ENCODE results near the gene MUC5AC. TPM values are rescaled to one million over a fixed set of nuclear protein-coding genes. Genes with fewer than 3 reads are reported as not detected.

Gene MUC5AC
- total RNA-seq, 1 donor from 2014 or later = not detected

DNA sequence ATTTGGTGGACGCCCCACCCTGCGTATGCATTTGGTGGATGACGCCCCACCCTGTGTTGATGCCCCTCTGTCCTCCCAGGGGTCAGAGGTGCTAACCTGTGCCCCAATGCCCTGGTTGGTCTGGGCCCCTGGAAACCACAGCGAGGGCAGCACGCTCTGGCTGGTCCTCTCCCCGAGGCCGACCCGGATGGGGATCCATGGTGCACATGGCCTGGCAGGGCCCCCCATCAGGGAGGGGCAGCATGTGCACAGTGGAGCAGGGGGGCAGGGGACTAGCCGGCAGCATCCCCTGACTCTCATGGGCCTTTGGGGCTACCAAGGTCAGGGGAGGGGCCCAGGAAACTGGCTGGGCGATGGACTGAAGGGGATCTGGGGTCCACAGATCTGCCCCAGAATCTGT lies 7.6 kb upstream of the MUC5AC start:
- Mint-ChIP-seq H3K27ac (ENCODE audit: unreplicated experiment) (no peak overlapping the region), H3K4me3 (ENCODE audit: unreplicated experiment) (no peak overlapping the region), H3K4me1 (ENCODE audit: unreplicated experiment) (peaks cover 4% of the 10 kb centered on the region), H3K9me3 (ENCODE audit: unreplicated experiment) (no peaks in the 10 kb centered on the region), H3K27me3 (ENCODE audit: unreplicated experiment) (peaks cover 11% of the 10 kb centered on the region), H3K36me3 (ENCODE audit: low read depth, unreplicated experiment) (peaks cover 15% of the 10 kb centered on the region)
- TF ChIP-seq, protein P1, sequence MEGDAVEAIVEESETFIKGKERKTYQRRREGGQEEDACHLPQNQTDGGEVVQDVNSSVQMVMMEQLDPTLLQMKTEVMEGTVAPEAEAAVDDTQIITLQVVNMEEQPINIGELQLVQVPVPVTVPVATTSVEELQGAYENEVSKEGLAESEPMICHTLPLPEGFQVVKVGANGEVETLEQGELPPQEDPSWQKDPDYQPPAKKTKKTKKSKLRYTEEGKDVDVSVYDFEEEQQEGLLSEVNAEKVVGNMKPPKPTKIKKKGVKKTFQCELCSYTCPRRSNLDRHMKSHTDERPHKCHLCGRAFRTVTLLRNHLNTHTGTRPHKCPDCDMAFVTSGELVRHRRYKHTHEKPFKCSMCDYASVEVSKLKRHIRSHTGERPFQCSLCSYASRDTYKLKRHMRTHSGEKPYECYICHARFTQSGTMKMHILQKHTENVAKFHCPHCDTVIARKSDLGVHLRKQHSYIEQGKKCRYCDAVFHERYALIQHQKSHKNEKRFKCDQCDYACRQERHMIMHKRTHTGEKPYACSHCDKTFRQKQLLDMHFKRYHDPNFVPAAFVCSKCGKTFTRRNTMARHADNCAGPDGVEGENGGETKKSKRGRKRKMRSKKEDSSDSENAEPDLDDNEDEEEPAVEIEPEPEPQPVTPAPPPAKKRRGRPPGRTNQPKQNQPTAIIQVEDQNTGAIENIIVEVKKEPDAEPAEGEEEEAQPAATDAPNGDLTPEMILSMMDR (IDR thresholded peaks at IDR 0.05; ENCODE audit: unreplicated experiment) = no peak
- no peak for DNase-seq (ENCODE audit: low spot score)

DNA sequence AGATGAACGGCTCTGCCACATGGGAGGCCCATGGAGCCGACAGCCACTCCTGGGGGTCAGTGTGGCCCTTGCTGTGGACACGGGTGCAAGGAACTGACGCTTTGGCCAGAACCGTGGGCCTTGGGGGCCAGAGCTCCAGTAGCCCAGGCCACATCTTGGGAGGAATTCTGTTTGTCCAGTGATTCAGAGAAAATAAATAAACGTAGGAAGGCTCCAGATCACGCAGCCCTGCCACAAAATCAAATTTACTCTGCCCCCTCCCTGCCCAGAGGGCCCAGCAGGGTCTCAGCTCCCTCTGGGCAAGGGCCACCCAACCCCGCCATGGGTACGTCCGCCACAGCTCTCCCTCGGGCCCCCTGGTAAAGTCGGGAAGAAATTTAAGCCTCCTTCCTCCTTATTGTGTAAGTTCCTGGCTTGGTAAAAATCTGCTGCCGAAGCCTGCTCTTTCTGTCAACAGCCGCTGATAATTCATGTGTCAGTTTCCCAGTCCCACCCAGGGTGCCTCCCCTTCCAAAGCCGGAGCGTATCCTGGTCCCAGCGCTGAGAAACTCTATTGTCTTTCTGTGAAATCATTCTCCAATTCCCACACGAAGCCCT lies 6.9 kb upstream of the MUC5AC start:
- H3K9me3 Mint-ChIP-seq (ENCODE audit: unreplicated experiment) = no peaks in the 10 kb centered on the region

DNA sequence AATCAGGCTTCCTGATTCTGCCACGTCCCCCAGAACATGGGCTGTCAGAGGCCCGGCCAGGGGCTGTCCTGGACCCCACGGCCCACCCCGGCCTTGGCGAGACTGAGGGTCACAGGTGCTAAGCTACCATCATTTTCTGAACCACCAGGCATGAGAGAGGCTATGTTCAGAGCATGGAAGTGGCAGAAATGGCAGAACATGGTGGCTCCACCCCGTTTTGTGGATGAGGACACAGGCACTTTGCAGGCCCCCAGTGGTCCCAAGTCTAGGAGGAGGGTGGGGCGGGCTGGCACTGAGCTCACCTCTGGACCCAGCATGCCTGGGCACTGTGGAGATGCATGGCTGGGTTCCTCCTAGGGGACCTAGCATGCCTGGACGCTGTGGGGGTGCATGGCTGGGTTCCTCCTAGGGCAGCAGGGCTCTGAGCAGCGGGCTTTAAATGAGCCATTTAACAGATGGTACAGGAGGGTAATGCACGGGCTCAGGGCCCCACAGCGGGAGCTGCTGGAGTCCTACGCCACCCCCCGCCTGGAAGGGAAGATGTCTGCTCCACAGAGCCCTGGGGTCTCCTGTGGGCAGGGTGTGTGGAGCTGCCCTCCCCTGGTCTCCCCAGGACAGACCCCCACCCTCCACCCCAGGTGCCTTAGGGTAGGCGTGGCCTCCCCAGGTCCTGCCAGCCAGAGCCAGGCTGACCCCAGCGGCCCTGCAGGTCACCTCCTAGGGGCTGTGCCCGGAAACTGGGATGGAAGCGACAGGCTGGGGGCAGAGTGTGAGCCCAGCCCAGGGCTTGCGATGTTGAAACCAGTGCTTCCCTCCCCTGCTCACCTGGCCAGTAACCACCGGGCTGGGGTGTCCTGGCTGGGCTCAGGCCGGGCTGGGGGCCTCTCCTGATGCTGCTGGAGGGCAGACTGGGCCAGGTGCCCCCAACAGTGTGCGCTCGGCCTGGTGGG lies 6.1 kb upstream of the MUC5AC start:
- peaks cover 11% of the 10 kb centered on the region for H3K27me3 Mint-ChIP-seq (ENCODE audit: unreplicated experiment)
- no peak overlapping the region for H3K27ac Mint-ChIP-seq (ENCODE audit: unreplicated experiment)
- no peaks in the 10 kb centered on the region for H3K9me3 Mint-ChIP-seq (ENCODE audit: unreplicated experiment)

More for the DNA sequence above, 6.9 kb upstream of the MUC5AC start:
- Mint-ChIP-seq H3K27ac (ENCODE audit: unreplicated experiment) (no peak overlapping the region), H3K4me3 (ENCODE audit: unreplicated experiment) (no peak overlapping the region), H3K36me3 (ENCODE audit: low read depth, unreplicated experiment) (peaks cover 15% of the 10 kb centered on the region), H3K27me3 (ENCODE audit: unreplicated experiment) (peaks cover 11% of the 10 kb centered on the region), H3K4me1 (ENCODE audit: unreplicated experiment) (peaks cover 4% of the 10 kb centered on the region)
- TF ChIP-seq, protein P1 (IDR thresholded peaks at IDR 0.05; ENCODE audit: unreplicated experiment) = no peak
- no peak for DNase-seq (ENCODE audit: low spot score)

DNA sequence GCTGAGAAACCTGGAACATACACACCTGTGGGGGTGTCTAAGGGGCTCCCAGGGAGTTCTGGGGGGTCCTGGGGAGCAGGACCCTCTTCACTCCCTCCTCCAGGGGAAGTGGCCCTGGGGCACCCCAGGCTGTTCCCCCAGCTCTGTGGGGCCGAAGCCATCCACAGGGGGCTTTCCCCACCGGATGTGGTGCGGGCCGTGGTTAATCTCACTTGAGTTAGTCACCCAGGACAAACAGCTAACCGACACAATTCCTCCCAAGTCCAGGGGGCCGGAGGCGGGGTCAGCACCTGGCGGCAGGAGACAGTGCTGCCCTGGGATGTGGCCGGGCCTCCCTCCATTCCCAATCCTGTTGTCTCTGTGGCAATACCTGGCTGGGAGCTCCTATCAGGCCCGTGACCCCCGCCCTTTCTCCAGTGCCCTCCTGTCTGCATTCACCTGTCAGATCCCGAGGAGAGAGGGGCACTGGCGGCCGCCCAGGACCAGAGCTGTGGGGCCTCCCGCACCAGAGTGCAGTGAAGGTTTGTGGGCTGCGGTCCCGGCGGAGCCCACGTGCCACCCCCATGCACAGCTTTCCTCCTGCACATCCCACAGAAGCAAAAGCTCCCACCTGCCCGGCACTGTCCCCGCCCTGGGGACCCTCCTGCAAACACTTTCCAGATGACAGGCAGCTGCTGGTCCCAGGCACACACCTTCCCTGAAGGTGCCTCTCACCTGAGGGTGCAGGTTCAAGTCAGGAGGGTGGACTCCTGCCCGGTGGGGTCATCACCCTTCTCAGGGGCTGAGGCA lies 5.2 kb upstream of the MUC5AC start:
- H3K27ac Mint-ChIP-seq (ENCODE audit: unreplicated experiment) = no peak overlapping the region
- no peak for DNase-seq (ENCODE audit: low spot score)
- H3K36me3 Mint-ChIP-seq (ENCODE audit: low read depth, unreplicated experiment) = peaks cover 6% of the 10 kb centered on the region
- no peak overlapping the region for H3K4me3 Mint-ChIP-seq (ENCODE audit: unreplicated experiment)
- peaks cover 4% of the 10 kb centered on the region for H3K4me1 Mint-ChIP-seq (ENCODE audit: unreplicated experiment)
- H3K27me3 Mint-ChIP-seq (ENCODE audit: unreplicated experiment) = peaks cover 8% of the 10 kb centered on the region
- H3K9me3 Mint-ChIP-seq (ENCODE audit: unreplicated experiment) = no peaks in the 10 kb centered on the region
- TF ChIP-seq, protein P1 (IDR thresholded peaks at IDR 0.05; ENCODE audit: unreplicated experiment) = no peak

More for the DNA sequence above, 6.1 kb upstream of the MUC5AC start:
- H3K36me3 Mint-ChIP-seq (ENCODE audit: low read depth, unreplicated experiment) = peaks cover 14% of the 10 kb centered on the region
- H3K4me3 Mint-ChIP-seq (ENCODE audit: unreplicated experiment) = no peak overlapping the region
- DNase-seq (ENCODE audit: low spot score) = no peak
- peaks cover 4% of the 10 kb centered on the region for H3K4me1 Mint-ChIP-seq (ENCODE audit: unreplicated experiment)
- TF ChIP-seq, protein P1 (IDR thresholded peaks at IDR 0.05; ENCODE audit: unreplicated experiment) = no peak
